Activated T-cell treated with anti-CD3 and anti-CD28 coated beads, Interleukin-2, amount 50 U/mL, for 72 hours (primary cell): ENCODE results near the gene NFASC. TPM values are rescaled to one million over a fixed set of nuclear protein-coding genes. Genes with fewer than 3 reads are reported as not detected.

Experiments
- ATAC-seq, 2 donors: fragments of 150-1000 bp; cut with Tn5 transposase; replicated peaks in 1 of 2; 2 replicates each; pipeline ENCODE4 v1.10.0; 2021; ENCODE audit warnings: moderate library complexity in 2 of 2, mild to moderate bottlenecking in 1 of 2
- DNase-seq, 2 donors: peaks; one replicate each; pipeline ENCODE4 v3.0.0; 2021 to 2022; ENCODE audit warnings: mixed read lengths in 1 of 2
- H3K27ac Mint-ChIP-seq: one replicate; pipeline ENCODE4 v1.8.0; 2022; ENCODE audit warnings: mild to moderate bottlenecking, moderate library complexity, mixed read lengths
- H3K27me3 Mint-ChIP-seq: one replicate; pipeline ENCODE4 v1.8.0; 2022; ENCODE audit warnings: low read depth, mixed read lengths
- H3K36me3 Mint-ChIP-seq, 2 donors: one replicate each; pipeline ENCODE4 v1.8.0; 2022; ENCODE audit warnings: mixed read lengths in 2 of 2, mild to moderate bottlenecking in 1 of 2; ENCODE audit not compliant: insufficient read depth in 2 of 2
- H3K4me1 Mint-ChIP-seq: one replicate; pipeline ENCODE4 v1.8.0; 2022; ENCODE audit warnings: low read depth, mixed read lengths
- H3K4me3 Mint-ChIP-seq, 2 donors: one replicate each; pipeline ENCODE4 v1.8.0; 2022; ENCODE audit warnings: mild to moderate bottlenecking in 2 of 2, mixed read lengths in 2 of 2, moderate library complexity in 2 of 2
- H3K9me3 Mint-ChIP-seq, 2 donors: one replicate each; pipeline ENCODE4 v1.8.0; 2022; ENCODE audit warnings: mixed read lengths in 2 of 2
- total RNA-seq, 2 donors: library from RNA; stranded (reverse); gene quantifications; one replicate each; pipeline ENCODE4 v1.2.3, GENCODE V29; 2022

Gene NFASC
- total RNA-seq, 2 donors from 2014 or later, result 0.23 to 0.38 TPM

- Mint-ChIP-seq H3K27ac (no peak overlapping the region), H3K4me1 (no peaks in the 10 kb centered on the region), H3K9me3 (no peaks in the 10 kb centered on the region), H3K27me3 (no peaks in the 10 kb centered on the region), H3K4me3 (no peak overlapping the region), H3K36me3 (no peaks in the 10 kb centered on the region)
- DNase-seq (no peak), ATAC-seq (no peak)
Measured at GRCh38 chr1:204944662-204945061, 74.0 kb downstream of the NFASC start.

- Mint-ChIP-seq H3K4me1 (no peaks in the 10 kb centered on the region), H3K27me3 (no peaks in the 10 kb centered on the region), H3K9me3 (no peaks in the 10 kb centered on the region), H3K4me3 (no peak overlapping the region), H3K36me3 (no peaks in the 10 kb centered on the region), H3K27ac (no peak overlapping the region)
- ATAC-seq (no peak), DNase-seq (no peak)
Measured at GRCh38 chr1:204945565-204945977, 74.9 kb downstream of the NFASC start.

GRCh38 chr1:204946640-204947039 is 76.0 kb downstream of the NFASC start:
- H3K9me3 Mint-ChIP-seq, result no peaks in the 10 kb centered on the region
- H3K4me3 Mint-ChIP-seq, result no peak overlapping the region
- H3K36me3 Mint-ChIP-seq, result no peaks in the 10 kb centered on the region
- H3K4me1 Mint-ChIP-seq, result no peaks in the 10 kb centered on the region
- ATAC-seq, result no peak
- no peaks in the 10 kb centered on the region for H3K27me3 Mint-ChIP-seq
- no peak for DNase-seq
- H3K27ac Mint-ChIP-seq, result no peak overlapping the region

- H3K27me3 Mint-ChIP-seq, result no peaks in the 10 kb centered on the region
- DNase-seq (no peak), ATAC-seq (no peak)
- H3K27ac Mint-ChIP-seq, result no peak overlapping the region
- H3K9me3 Mint-ChIP-seq, result no peaks in the 10 kb centered on the region
- no peaks in the 10 kb centered on the region for H3K36me3 Mint-ChIP-seq
- no peak overlapping the region for H3K4me3 Mint-ChIP-seq
- no peaks in the 10 kb centered on the region for H3K4me1 Mint-ChIP-seq
Measured at GRCh38 chr1:204947338-204947737, 76.7 kb downstream of the NFASC start.

GRCh38 chr1:204947747-204948146 is 77.1 kb downstream of the NFASC start:
- Mint-ChIP-seq H3K4me3 (no peak overlapping the region), H3K36me3 (no peaks in the 10 kb centered on the region), H3K9me3 (no peaks in the 10 kb centered on the region), H3K4me1 (no peaks in the 10 kb centered on the region), H3K27me3 (no peaks in the 10 kb centered on the region), H3K27ac (no peak overlapping the region)
- DNase-seq, result no peak
- no peak for ATAC-seq

GRCh38 chr1:204950353-204951001 is 79.8 kb downstream of the NFASC start:
- H3K27ac Mint-ChIP-seq, result no peak overlapping the region
- DNase-seq, result no peak
- no peaks in the 10 kb centered on the region for H3K36me3 Mint-ChIP-seq
- peaks cover 2% of the 10 kb centered on the region for H3K27me3 Mint-ChIP-seq
- ATAC-seq, result no peak
- no peak overlapping the region for H3K4me3 Mint-ChIP-seq
- H3K9me3 Mint-ChIP-seq, result no peaks in the 10 kb centered on the region
- H3K4me1 Mint-ChIP-seq, result no peaks in the 10 kb centered on the region

- H3K27me3 Mint-ChIP-seq, result peaks cover 47% of the 10 kb centered on the region
- no peaks in the 10 kb centered on the region for H3K4me1 Mint-ChIP-seq
- DNase-seq, result no peak
- H3K4me3 Mint-ChIP-seq, result no peak overlapping the region
- no peaks in the 10 kb centered on the region for H3K36me3 Mint-ChIP-seq
- no peaks in the 10 kb centered on the region for H3K9me3 Mint-ChIP-seq
- ATAC-seq, result no peak
- no peak overlapping the region for H3K27ac Mint-ChIP-seq
Measured at GRCh38 chr1:204958317-204959307, 88.0 kb downstream of the NFASC start.

- Mint-ChIP-seq H3K4me1 (no peaks in the 10 kb centered on the region), H3K27ac (no peak overlapping the region), H3K36me3 (no peaks in the 10 kb centered on the region), H3K27me3 (peaks cover 52% of the 10 kb centered on the region), H3K4me3 (no peak overlapping the region), H3K9me3 (no peaks in the 10 kb centered on the region)
- ATAC-seq (no peak), DNase-seq (no peak)
Measured at GRCh38 chr1:204959374-204959773, 88.7 kb downstream of the NFASC start.

- ATAC-seq (no peak), DNase-seq (no peak)
- Mint-ChIP-seq H3K4me1 (no peaks in the 10 kb centered on the region), H3K36me3 (no peaks in the 10 kb centered on the region), H3K4me3 (no peak overlapping the region), H3K27me3 (peaks cover 57% of the 10 kb centered on the region), H3K9me3 (no peaks in the 10 kb centered on the region), H3K27ac (no peak overlapping the region)
Measured at GRCh38 chr1:204959836-204960235, 89.2 kb downstream of the NFASC start.

- H3K27me3 Mint-ChIP-seq, result peaks cover 57% of the 10 kb centered on the region
- H3K27ac Mint-ChIP-seq, result no peak overlapping the region
Measured at GRCh38 chr1:204960306-204961125, 89.9 kb downstream of the NFASC start.

GRCh38 chr1:204961765-204962419 is 91.2 kb downstream of the NFASC start:
- ATAC-seq (peak; percentile 43 to 55), DNase-seq (no peak)
- H3K9me3 Mint-ChIP-seq, result no peaks in the 10 kb centered on the region
- H3K4me1 Mint-ChIP-seq, result no peaks in the 10 kb centered on the region
- no peak overlapping the region for H3K27ac Mint-ChIP-seq
- no peak overlapping the region for H3K4me3 Mint-ChIP-seq
- H3K36me3 Mint-ChIP-seq, result no peaks in the 10 kb centered on the region
- peaks cover 53% of the 10 kb centered on the region for H3K27me3 Mint-ChIP-seq

More at GRCh38 chr1:204960306-204961125, 89.9 kb downstream of the NFASC start:
- H3K4me1 Mint-ChIP-seq, result no peaks in the 10 kb centered on the region
- DNase-seq (no peak), ATAC-seq (no peak)
- H3K36me3 Mint-ChIP-seq, result no peaks in the 10 kb centered on the region
- no peak overlapping the region for H3K4me3 Mint-ChIP-seq
- H3K9me3 Mint-ChIP-seq, result no peaks in the 10 kb centered on the region

GRCh38 chr1:204962742-204963632 is 92.3 kb downstream of the NFASC start:
- H3K9me3 Mint-ChIP-seq, result no peaks in the 10 kb centered on the region
- peaks cover 53% of the 10 kb centered on the region for H3K27me3 Mint-ChIP-seq
- no peaks in the 10 kb centered on the region for H3K36me3 Mint-ChIP-seq
- no peaks in the 10 kb centered on the region for H3K4me1 Mint-ChIP-seq
- DNase-seq (no peak), ATAC-seq (no peak)
- no peak overlapping the region for H3K27ac Mint-ChIP-seq
- no peak overlapping the region for H3K4me3 Mint-ChIP-seq
